Small intestine (tissue), 16 donors: ENCODE results near the gene CDC27. TPM values are rescaled to one million over a fixed set of nuclear protein-coding genes. Genes with fewer than 3 reads are reported as not detected.

ENCODE experiments used
- DNase-seq, 2 donors: peaks; one replicate each; pipeline versions ENCODE4 v3.0.0 to v3.0.0-alpha.2; 2013
- FAIRE-seq: peaks from 2 replicates; lab custom pipeline; 2012; peaks lifted over from hg19 to GRCh38; lab: Jason Lieb, UNC
- H3K27ac ChIP-seq, 3 donors: one replicate each; pipeline ENCODE4 v1.5.1; 2013; ENCODE audit warnings: low read length in 2 of 3, mild to moderate bottlenecking in 2 of 3, control low read depth in 1 of 3, inconsistent platforms in 1 of 3, low read depth in 1 of 3, moderate library complexity in 1 of 3
- H3K27me3 ChIP-seq, 3 donors: one replicate each; pipeline ENCODE4 v1.6.1; 2013; ENCODE audit warnings: low read length in 3 of 3, inconsistent platforms in 1 of 3; ENCODE audit not compliant: control insufficient read depth in 3 of 3, insufficient read depth in 3 of 3
- H3K36me3 ChIP-seq, 3 donors: one replicate each; pipeline ENCODE4 v1.6.1; 2013; ENCODE audit warnings: low read length in 3 of 3, inconsistent platforms in 1 of 3, low read depth in 1 of 3, mild to moderate bottlenecking in 1 of 3, moderate library complexity in 1 of 3; ENCODE audit not compliant: control insufficient read depth in 3 of 3, insufficient read depth in 2 of 3
- H3K4me1 ChIP-seq, 3 donors: one replicate each; pipeline ENCODE4 v1.6.1; 2013; ENCODE audit warnings: low read length in 2 of 3, inconsistent platforms in 1 of 3, low read depth in 1 of 3, mild to moderate bottlenecking in 1 of 3, moderate library complexity in 1 of 3; ENCODE audit not compliant: control insufficient read depth in 3 of 3, insufficient read depth in 2 of 3
- H3K4me3 ChIP-seq, 3 donors: one replicate each; pipeline ENCODE4 v1.5.1; 2013; ENCODE audit warnings: low read length in 3 of 3, control low read depth in 1 of 3, inconsistent platforms in 1 of 3, low read depth in 1 of 3, mild to moderate bottlenecking in 1 of 3, moderate library complexity in 1 of 3
- H3K9me3 ChIP-seq, 2 donors: one replicate each; pipeline ENCODE4 v1.6.1; 2013; ENCODE audit warnings: low read depth in 1 of 2, low read length in 1 of 2; ENCODE audit not compliant: control insufficient read depth in 2 of 2, insufficient read depth in 1 of 2
- WGBS, 3 donors: extraction: QIAGEN DNeasy Blood & Tissue Kit; methylation state at CpG; one replicate each; pipeline ENCODE4 v1.1.7; 2013; 5-methylcytosine and 5-hydroxymethylcytosine counted together
- long read RNA-seq, 10 donors: transcript quantifications; one replicate each; lab custom pipeline, GENCODE V29; 2026
- polyA plus RNA-seq, 4 donors: library from polyadenylated mRNA; stranded (reverse) in 3 of 4; unstranded in 1 of 4; fragments of 200-250 nt in 3 of 4; fragments of 120-200 nt in 1 of 4; gene quantifications; one replicate each; pipeline versions ENCODE4 v1.2.1 to v1.2.3, GENCODE V29; 2013
- donor health status: healthy with polysubstance abuse.
- donor health status: control.
- donor health status: control.
- donor health status: Bipolar disorder and iron deficiency.
- donor health status: healthy.

CDC27 gene, protein sequence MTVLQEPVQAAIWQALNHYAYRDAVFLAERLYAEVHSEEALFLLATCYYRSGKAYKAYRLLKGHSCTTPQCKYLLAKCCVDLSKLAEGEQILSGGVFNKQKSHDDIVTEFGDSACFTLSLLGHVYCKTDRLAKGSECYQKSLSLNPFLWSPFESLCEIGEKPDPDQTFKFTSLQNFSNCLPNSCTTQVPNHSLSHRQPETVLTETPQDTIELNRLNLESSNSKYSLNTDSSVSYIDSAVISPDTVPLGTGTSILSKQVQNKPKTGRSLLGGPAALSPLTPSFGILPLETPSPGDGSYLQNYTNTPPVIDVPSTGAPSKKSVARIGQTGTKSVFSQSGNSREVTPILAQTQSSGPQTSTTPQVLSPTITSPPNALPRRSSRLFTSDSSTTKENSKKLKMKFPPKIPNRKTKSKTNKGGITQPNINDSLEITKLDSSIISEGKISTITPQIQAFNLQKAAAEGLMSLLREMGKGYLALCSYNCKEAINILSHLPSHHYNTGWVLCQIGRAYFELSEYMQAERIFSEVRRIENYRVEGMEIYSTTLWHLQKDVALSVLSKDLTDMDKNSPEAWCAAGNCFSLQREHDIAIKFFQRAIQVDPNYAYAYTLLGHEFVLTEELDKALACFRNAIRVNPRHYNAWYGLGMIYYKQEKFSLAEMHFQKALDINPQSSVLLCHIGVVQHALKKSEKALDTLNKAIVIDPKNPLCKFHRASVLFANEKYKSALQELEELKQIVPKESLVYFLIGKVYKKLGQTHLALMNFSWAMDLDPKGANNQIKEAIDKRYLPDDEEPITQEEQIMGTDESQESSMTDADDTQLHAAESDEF
- polyA plus RNA-seq, result 10 to 100 TPM in 3 of 4 donors, 1 to 10 TPM in 1; 5.9 to 29.7 (median 19.5) TPM
- long read RNA-seq, donor 1, result 0 reads
- long read RNA-seq, donor 2, result 0 reads
- long read RNA-seq, donor 3, full-length matches to known transcripts, result 1 of 1 reads
- long read RNA-seq, donor 3, partial matches to known transcripts, result 0 of 1 reads
- long read RNA-seq, donor 3, other reads (novel, unspliced or antisense), result 0 of 1 reads
- long read RNA-seq, donor 4, result 0 reads
- long read RNA-seq, donor 5, result 0 reads
- long read RNA-seq, donor 6, full-length matches to known transcripts, result 1 of 1 reads
- long read RNA-seq, donor 6, partial matches to known transcripts, result 0 of 1 reads
- long read RNA-seq, donor 6, other reads (novel, unspliced or antisense), result 0 of 1 reads
- long read RNA-seq, donor 7, partial matches to known transcripts, result 12,225 of 12,966 reads
- long read RNA-seq, donor 7, other reads (novel, unspliced or antisense), result 740 of 12,966 reads
- long read RNA-seq, donor 8, result 0 reads
- long read RNA-seq, donor 9, result 0 reads
- long read RNA-seq, donor 10, partial matches to known transcripts, result 0 of 2 reads
- long read RNA-seq, donor 10, other reads (novel, unspliced or antisense), result 0 of 2 reads

DNA sequence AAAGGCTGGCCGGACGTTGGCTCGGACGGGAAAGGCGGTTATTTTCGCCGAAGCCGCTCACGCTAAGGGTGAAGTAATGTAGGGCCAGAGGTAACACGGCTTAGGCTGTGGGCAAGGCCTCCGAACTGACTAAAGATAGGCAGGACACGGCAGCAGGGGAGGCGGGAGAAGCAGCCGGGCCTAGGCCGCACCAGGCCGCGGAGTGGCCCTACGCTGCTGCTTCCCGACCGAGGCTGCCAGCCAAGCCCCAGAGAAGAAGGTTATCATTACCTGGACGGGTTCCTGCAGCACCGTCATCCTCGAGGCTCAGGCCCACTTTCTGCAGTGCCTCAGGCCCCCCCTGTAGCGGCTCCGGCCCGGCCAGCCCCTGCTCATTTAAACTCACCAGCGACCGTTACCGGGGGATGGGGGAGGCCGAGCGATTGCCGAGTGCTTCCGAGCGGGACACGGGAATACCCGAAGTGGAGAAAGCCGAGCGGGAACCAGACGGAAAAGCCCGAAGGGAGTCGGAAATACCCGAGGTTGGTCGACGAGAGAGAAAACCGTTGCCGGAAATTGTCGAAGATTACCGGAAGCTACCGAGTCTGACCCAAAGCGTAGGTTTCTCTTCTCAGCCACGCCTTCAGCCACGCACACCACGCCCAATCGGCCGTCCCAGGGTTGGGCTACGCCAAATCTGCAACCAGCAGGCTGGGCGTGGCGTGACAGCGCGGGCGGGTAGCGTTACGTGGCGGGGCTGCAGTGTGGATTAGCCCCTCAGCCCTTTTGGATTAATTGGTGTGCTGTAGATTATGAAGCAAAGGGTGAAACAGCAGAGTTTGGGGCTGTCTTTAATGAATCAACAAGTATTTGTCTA, at the start of gene CDC27:
Gene CDC27 (minus strand): TSS at position 420 of the 856 bp plus-strand sequence. CDS start 123 bp downstream, at position 297.
- WGBS, 3 donors, result 0 to 1% (median 0%) methylated on average over 64 of the region's 64 CpGs
- Histone ChIP-seq H3K27ac (peak within 1 kb of the TSS; percentile 84 to 98 (median 94)), H3K4me3 (peak within 1 kb of the TSS; percentile 69 to 90 (median 74)), H3K4me1 (peaks cover 0 to 7% (median 0%) of the 10 kb centered on the region in 3 donors), H3K9me3 (no peaks in the 10 kb centered on the region), H3K36me3 (no peaks in the 10 kb centered on the region), H3K27me3 (no peaks in the 10 kb centered on the region)
- FAIRE-seq (peak; percentile 88), DNase-seq (peak; percentile 99 to 100)

DNA sequence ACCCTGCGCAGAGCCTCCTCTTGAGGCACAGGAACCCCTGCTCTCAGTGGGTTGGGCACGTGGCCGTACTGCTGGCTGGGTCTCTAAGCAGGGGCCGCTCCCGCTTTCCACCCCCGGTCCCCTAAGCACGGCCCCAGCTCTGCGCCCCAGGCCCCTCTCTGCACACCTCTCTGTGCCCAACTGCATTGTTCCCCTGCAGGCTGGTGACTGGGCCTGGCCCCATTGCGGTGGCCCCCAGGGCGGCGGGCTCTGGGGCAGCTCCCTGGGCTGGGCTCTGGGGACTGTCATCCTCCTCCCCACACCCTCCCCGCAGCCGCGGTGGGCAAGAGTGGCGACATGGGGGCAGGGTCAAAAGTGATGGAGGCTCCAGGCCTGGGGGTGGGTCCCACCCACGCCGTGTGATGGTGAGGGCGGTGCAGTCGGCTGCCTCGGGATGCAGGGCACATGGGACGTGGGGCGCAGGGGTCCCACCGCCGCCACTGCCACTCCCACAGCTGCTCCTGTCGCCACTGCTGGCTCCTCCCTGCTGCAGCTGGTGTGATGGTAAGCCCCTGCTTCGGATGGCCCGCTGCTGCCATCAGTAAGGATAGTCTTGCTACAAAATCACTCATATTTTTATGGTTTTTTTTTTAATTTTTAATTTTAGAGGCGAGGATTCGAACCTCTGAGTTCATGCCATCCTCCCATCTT, 49.4 kb upstream of the CDC27 start:
- FAIRE-seq (no peak), DNase-seq (no peak)
- no peak overlapping the region for H3K27ac ChIP-seq
- no peak overlapping the region for H3K4me3 ChIP-seq
- 85 to 88% (median 85%) methylated on average over 25 to 29 of the region's 29 CpGs for WGBS, 3 donors
- H3K27me3 ChIP-seq, result no peaks in the 10 kb centered on the region
- H3K4me1 ChIP-seq, result peaks cover 0 to 20% (median 8%) of the 10 kb centered on the region in 3 donors
- no peaks in the 10 kb centered on the region for H3K36me3 ChIP-seq
- H3K9me3 ChIP-seq, result peaks cover 2 to 12% of the 10 kb centered on the region in 2 donors

DNA sequence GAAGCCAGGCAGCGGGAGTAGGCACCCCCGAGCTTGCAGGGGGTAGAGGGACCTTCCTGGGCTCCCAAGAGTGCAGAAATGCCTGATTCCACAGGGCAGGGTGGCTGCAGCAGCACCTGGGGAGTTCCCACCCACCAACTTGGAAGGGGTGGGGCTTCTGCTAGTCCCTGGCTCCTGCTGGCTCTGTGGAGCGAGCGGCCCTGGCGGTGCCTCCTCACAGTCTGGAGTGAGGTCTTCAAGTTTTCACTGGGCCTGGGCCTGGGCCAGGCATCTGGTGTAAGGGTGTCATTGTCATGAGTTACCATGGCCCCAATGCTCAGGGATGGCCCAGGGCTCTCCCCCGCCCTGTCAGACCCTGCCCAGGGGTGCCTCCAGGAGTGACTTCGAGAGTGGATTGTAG, 48.7 kb upstream of the CDC27 start:
- no peak for DNase-seq
- WGBS, 3 donors, result 88 to 97% (median 93%) methylated on average over 7 of the region's 7 CpGs
- no peak for FAIRE-seq
- no peaks in the 10 kb centered on the region for H3K36me3 ChIP-seq
- no peak overlapping the region for H3K27ac ChIP-seq
- H3K4me3 ChIP-seq, result no peak overlapping the region
- H3K27me3 ChIP-seq, result no peaks in the 10 kb centered on the region
- peaks cover 0 to 20% (median 8%) of the 10 kb centered on the region in 3 donors for H3K4me1 ChIP-seq
- H3K9me3 ChIP-seq, result peaks cover 2 to 12% of the 10 kb centered on the region in 2 donors

DNA sequence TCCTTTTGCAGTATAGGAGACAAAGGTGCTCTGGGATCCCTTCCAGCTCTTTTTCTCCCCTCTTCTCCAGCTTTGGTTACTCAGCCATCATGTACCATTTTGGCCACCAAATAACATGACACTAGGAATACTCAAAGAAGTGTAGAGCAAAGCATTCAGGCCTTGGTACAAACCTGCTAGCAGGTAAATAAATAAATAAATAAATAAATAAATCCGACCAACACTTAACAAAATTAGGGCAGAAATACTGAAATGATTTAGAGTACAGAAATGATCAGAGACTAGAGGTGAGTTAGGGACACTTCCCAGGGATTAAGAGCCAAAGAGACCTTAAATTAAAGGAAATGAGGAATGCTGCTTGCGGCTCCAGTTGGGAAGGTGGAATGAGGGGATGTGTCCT, 46.8 kb upstream of the CDC27 start:
- 92 to 99% (median 94%) methylated on average over 2 of the region's 2 CpGs for WGBS, 3 donors
- Histone ChIP-seq H3K36me3 (no peaks in the 10 kb centered on the region), H3K27me3 (no peaks in the 10 kb centered on the region), H3K4me1 (peaks cover 0 to 19% (median 8%) of the 10 kb centered on the region in 3 donors), H3K9me3 (peaks cover 2 to 12% of the 10 kb centered on the region in 2 donors), H3K27ac (no peak overlapping the region), H3K4me3 (no peak overlapping the region)
- DNase-seq (no peak), FAIRE-seq (no peak)

DNA sequence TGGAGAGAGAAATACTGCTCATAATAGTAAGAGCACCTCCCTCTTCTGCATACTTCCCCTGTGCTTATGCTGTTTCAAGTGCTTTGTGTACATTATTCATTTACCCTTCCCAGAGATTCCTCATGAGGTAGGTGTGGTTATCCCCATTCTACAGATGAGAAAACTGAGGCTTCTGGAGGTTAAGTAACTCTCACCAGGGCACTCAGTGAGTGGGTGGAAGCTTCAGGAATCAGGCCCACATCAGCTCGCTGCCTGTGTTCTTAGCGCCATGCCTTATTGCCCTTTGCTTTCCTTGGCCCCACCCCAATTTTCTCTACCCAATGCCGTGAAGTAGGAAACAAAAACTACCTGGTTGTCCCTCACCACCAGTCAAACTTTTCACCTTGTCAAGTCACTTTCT, 46.4 kb upstream of the CDC27 start:
- H3K9me3 ChIP-seq, result peaks cover 2 to 12% of the 10 kb centered on the region in 2 donors
- DNase-seq, result peak in 1 of 2 donors; percentile 47
- no peaks in the 10 kb centered on the region for H3K27me3 ChIP-seq
- H3K36me3 ChIP-seq, result no peaks in the 10 kb centered on the region
- no peak overlapping the region for H3K27ac ChIP-seq
- no peak for FAIRE-seq
- peaks cover 0 to 15% (median 8%) of the 10 kb centered on the region in 3 donors for H3K4me1 ChIP-seq
- WGBS, 3 donors, result 22 to 72% (median 37%) methylated on average over 3 of the region's 3 CpGs
- H3K4me3 ChIP-seq, result no peak overlapping the region

DNA sequence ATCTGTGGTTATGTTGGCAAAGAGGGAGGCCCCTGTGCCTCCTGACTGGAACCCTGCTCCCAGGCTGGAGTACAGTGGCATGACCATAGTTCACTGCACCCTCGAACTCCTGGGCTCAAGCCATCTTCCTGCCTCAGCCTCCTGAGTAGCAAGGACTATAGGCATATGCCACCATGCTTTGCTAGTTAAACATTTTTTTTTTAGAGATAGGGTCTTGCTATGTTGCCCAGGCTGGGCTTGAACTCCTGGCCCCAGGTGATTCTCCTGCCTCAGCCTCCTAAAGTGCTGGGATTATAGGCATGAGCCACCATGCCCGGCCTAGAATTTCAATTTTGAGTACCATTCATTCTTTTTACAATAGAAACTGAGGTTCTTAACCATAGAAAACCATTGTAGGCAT, 43.4 kb upstream of the CDC27 start:
- WGBS, 3 donors, result 66 to 80% (median 80%) methylated on average over 2 of the region's 2 CpGs
- no peaks in the 10 kb centered on the region for H3K36me3 ChIP-seq
- H3K4me1 ChIP-seq, result peaks cover 0 to 7% (median 0%) of the 10 kb centered on the region in 3 donors
- no peak for DNase-seq
- no peak for FAIRE-seq
- no peak overlapping the region for H3K4me3 ChIP-seq
- H3K9me3 ChIP-seq, result peaks cover 2 to 11% of the 10 kb centered on the region in 2 donors
- H3K27me3 ChIP-seq, result no peaks in the 10 kb centered on the region
- peak overlapping the region in 1 of 3 donors; percentile 36 for H3K27ac ChIP-seq

DNA sequence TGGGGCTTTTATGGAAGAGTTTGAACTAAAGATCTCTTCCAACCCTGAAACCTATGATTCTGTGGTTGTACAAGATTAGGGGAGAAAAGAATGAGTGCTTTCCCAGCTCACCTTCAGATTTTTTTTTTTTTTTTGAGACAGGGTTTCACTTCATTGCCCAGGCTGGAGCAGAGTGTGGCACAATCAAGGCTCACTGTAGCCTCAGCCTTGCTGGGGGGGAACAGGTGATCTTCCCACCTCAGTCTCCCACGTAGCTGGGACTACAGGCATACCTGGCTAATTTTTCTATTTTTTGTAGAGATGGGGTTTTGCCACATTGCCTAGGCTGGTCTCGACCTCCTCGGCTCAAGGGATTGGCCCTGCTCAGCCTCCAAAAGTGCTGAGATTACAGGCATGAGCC, 42.8 kb upstream of the CDC27 start:
- Histone ChIP-seq H3K27ac (no peak overlapping the region), H3K36me3 (no peaks in the 10 kb centered on the region), H3K4me3 (no peak overlapping the region), H3K9me3 (peaks cover 0 to 5% of the 10 kb centered on the region in 2 donors), H3K4me1 (peaks cover 0 to 7% (median 0%) of the 10 kb centered on the region in 3 donors), H3K27me3 (no peaks in the 10 kb centered on the region)
- FAIRE-seq (no peak), DNase-seq (no peak)
- 80 to 92% (median 88%) methylated on average over 3 of the region's 3 CpGs for WGBS, 3 donors
